PC-3 (cell line): ENCODE data around the gene WDR82.

ENCODE experiments used
- EZH2 ChIP-seq: fragments of 300-600 bp; sonication (generic); IDR thresholded peaks from one replicate; pipeline ENCODE4 v1.6.1; 2017; ENCODE audit warnings: antibody characterized with exemption, mild to moderate bottlenecking, low read length; ENCODE audit not compliant: unreplicated experiment
- TF ChIP-seq, protein P1 (sequence below): fragments of 300-600 bp; sonication (generic); conservative IDR thresholded peaks from 2 replicates; pipeline ENCODE4 v1.5.1; 2017; ENCODE audit warnings: antibody characterized with exemption, low read depth, mild to moderate bottlenecking, low read length

DNA sequence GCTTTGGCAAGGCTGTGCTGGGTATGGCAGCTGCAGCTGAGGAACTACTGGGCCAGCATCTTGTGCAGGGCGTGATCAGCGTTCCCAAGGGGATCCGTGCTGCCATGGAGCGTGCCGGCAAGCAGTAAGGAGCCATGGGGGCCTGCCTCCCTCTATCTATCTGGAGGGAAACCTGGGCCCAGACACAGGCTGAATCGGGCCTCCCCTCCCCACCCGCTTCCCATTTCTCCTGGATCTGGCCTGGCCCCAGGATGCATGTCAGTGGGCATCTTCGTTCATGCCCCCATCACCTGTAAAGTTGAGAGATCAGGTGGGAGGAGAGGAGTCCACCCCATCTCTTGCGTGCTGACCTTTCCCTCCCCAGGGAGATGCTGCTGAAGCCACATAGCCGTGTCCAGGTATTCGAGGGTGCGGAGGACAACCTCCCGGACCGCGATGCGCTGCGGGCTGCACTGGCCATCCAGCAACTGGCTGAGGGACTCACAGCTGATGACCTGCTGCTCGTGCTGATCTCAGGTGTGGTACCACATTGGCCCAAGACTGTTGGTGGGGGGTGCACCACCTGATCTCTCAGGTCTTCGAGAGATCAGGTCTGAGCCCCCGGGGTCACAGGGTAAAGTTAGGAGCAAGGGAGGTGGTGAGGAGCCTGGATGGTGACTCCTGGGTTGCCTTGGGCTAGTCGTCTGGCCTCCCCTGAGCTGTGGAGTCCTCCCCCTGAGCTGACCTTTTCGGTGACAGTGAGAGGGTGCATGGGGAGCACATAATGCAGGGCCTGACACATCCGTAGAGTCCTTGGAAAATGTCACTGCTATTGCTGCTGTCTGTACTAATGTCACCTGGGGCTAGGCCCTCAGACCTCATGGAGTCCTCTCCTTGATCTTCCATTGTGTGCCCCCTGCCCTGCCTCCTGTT lies 12.4 kb upstream of the WDR82 start:
- TF ChIP-seq, protein P1, sequence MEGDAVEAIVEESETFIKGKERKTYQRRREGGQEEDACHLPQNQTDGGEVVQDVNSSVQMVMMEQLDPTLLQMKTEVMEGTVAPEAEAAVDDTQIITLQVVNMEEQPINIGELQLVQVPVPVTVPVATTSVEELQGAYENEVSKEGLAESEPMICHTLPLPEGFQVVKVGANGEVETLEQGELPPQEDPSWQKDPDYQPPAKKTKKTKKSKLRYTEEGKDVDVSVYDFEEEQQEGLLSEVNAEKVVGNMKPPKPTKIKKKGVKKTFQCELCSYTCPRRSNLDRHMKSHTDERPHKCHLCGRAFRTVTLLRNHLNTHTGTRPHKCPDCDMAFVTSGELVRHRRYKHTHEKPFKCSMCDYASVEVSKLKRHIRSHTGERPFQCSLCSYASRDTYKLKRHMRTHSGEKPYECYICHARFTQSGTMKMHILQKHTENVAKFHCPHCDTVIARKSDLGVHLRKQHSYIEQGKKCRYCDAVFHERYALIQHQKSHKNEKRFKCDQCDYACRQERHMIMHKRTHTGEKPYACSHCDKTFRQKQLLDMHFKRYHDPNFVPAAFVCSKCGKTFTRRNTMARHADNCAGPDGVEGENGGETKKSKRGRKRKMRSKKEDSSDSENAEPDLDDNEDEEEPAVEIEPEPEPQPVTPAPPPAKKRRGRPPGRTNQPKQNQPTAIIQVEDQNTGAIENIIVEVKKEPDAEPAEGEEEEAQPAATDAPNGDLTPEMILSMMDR = no peak
- no peak for TF ChIP-seq EZH2
